Activated CD4-positive, alpha-beta memory T cell treated with anti-CD3 and anti-CD28 coated beads, Interleukin-2, amount 10 ng/mL, durations not matched to agents 7 days and 5 days (primary cell): ENCODE measurements around the gene LMO7. TPM values are rescaled to one million over a fixed set of nuclear protein-coding genes. Genes with fewer than 3 reads are reported as not detected.

ENCODE experiments used
- CTCF ChIA-PET: fragments of 350-600 bp; sonication (Branson Sonifier 250); formaldehyde crosslinking; loops from one replicate; lab custom pipeline; 2021; ENCODE audit warnings: antibody characterized with exemption, inconsistent platforms; lab: Charles Lee
- POLR2A ChIA-PET: fragments of 350-600 bp; sonication (Branson Sonifier 250); formaldehyde crosslinking; loops from one replicate; lab custom pipeline; 2021; ENCODE audit warnings: antibody characterized with exemption; lab: Charles Lee
- DNase-seq: peaks from one replicate; pipeline ENCODE4 v3.0.0-alpha.2; 2020
- H3K27ac Mint-ChIP-seq: one replicate; pipeline ENCODE4 v1.8.0; 2021; ENCODE audit warnings: mild to moderate bottlenecking, mixed read lengths
- H3K27me3 Mint-ChIP-seq: one replicate; pipeline ENCODE4 v1.8.0; 2021; ENCODE audit warnings: mixed read lengths
- H3K36me3 Mint-ChIP-seq: one replicate; pipeline ENCODE4 v1.8.0; 2021; ENCODE audit warnings: low read depth, mixed read lengths
- H3K4me1 Mint-ChIP-seq: one replicate; pipeline ENCODE4 v1.8.0; 2021; ENCODE audit warnings: mixed read lengths
- H3K4me3 Mint-ChIP-seq: one replicate; pipeline ENCODE4 v1.8.0; 2021; ENCODE audit warnings: mild to moderate bottlenecking, mixed read lengths
- H3K9me3 Mint-ChIP-seq: one replicate; pipeline ENCODE4 v1.8.0; 2021; ENCODE audit warnings: mixed read lengths
- total RNA-seq, 2 experiments: library from RNA; stranded (reverse); gene quantifications; one replicate each; pipeline ENCODE4 v1.2.3, GENCODE V29; 2021

LMO7 gene
- total RNA-seq, 2 experiments from 2014 or later: 11.4 to 12.9 TPM

- ChIA-PET CTCF (no interaction called here), POLR2A (no interaction called here)
- Mint-ChIP-seq H3K27me3 (no peaks in the 10 kb centered on the region), H3K4me1 (no peaks in the 10 kb centered on the region), H3K36me3 (no peaks in the 10 kb centered on the region), H3K4me3 (no peak overlapping the region), H3K27ac (no peak overlapping the region), H3K9me3 (no peaks in the 10 kb centered on the region)
- no peak for DNase-seq
Measured at GRCh38 chr13:75811841-75812240, 175.7 kb downstream of the LMO7 start.

- CTCF ChIA-PET: no interaction called here
- H3K27me3 Mint-ChIP-seq: no peaks in the 10 kb centered on the region
Measured at GRCh38 chr13:75812751-75813181, 176.6 kb downstream of the LMO7 start.

GRCh38 chr13:75813323-75813722 is 177.2 kb downstream of the LMO7 start:
- no peak overlapping the region for H3K27ac Mint-ChIP-seq
- no peaks in the 10 kb centered on the region for H3K4me1 Mint-ChIP-seq
- H3K9me3 Mint-ChIP-seq: no peaks in the 10 kb centered on the region
- CTCF ChIA-PET: no interaction called here
- DNase-seq: no peak
- POLR2A ChIA-PET: interaction anchor here (0.7 kb wide), 1 partner anchor 24 kb away, joined by 3 read pairs; no protein-coding TSS in a partner anchor
- H3K36me3 Mint-ChIP-seq: no peaks in the 10 kb centered on the region
- H3K4me3 Mint-ChIP-seq: no peak overlapping the region
- H3K27me3 Mint-ChIP-seq: no peaks in the 10 kb centered on the region

More at GRCh38 chr13:75812751-75813181, 176.6 kb downstream of the LMO7 start:
- Mint-ChIP-seq H3K36me3 (no peaks in the 10 kb centered on the region), H3K4me3 (no peak overlapping the region), H3K4me1 (no peaks in the 10 kb centered on the region), H3K9me3 (no peaks in the 10 kb centered on the region), H3K27ac (no peak overlapping the region)
- no peak for DNase-seq
- POLR2A ChIA-PET: interaction anchor here (0.7 kb wide), 1 partner anchor 25 kb away, joined by 3 read pairs; no protein-coding TSS in a partner anchor

DNA sequence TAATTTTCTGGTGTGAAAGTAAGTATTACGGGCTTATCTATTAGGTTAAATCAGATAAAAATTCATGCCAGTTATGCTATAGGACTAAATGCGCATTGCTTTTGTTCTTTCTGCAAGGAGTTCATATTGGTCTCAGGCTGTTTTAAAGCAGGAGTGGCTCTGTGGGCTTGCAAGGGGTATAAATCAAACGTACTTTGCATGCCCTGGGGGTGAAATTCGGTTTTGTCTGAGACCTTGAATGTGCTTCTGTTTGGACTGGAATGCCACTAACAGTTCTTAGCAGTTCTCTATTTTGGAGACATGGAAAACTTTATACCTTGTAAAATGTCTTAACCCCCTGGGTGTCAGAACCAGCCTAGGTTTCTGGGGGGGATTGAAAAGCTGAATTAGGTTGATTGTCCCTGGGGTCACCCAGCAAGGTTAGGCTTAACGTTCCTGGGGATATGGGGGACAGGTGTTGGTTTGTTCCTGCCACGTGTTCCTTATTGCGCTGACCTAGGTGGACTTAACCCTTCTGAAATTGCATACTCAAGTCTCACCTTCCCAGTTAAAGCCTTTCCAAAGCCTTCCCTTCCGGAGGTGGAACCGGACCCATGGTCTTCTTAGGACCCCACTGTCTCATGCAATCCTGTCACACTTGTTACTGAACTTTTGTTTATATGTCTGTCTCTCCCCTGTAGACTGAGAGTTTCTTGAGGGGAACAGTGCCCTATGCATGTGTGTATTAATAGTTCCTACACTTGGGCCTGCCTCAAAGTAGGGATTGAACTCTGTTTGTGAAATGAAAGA is 182.2 kb downstream of the LMO7 start:
- no peak for DNase-seq
- H3K27ac Mint-ChIP-seq: no peak overlapping the region
- ChIA-PET CTCF (no interaction called here), POLR2A (no interaction called here)
- no peaks in the 10 kb centered on the region for H3K9me3 Mint-ChIP-seq
- H3K36me3 Mint-ChIP-seq: no peaks in the 10 kb centered on the region
- H3K4me3 Mint-ChIP-seq: no peak overlapping the region
- no peaks in the 10 kb centered on the region for H3K27me3 Mint-ChIP-seq
- H3K4me1 Mint-ChIP-seq: no peaks in the 10 kb centered on the region

- no peaks in the 10 kb centered on the region for H3K36me3 Mint-ChIP-seq
- H3K4me3 Mint-ChIP-seq: no peak overlapping the region
- no peaks in the 10 kb centered on the region for H3K27me3 Mint-ChIP-seq
- no peaks in the 10 kb centered on the region for H3K9me3 Mint-ChIP-seq
- ChIA-PET POLR2A (no interaction called here), CTCF (no interaction called here)
- H3K4me1 Mint-ChIP-seq: no peaks in the 10 kb centered on the region
- DNase-seq: no peak
- H3K27ac Mint-ChIP-seq: no peak overlapping the region
Measured at GRCh38 chr13:75818968-75819225, 182.8 kb downstream of the LMO7 start.

DNA sequence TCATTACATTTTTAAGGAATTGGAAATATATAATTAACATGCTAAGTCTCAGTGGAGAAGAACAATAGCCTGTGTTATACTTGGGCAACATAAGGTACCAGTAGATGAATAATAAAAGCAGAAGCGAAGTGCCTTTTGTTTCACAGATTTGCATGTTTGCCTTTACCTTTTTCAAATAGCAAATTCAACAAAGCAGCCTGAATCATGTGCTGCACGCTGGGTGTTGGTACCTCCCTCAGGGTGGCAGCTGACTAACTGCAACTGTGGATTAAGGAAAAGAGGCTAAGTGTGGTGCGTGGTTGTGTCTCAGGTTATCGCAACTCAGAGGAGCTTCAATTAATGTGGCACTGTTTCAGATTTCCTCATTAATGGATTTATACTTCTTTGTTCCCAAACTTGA is 189.0 kb downstream of the LMO7 start:
- Mint-ChIP-seq H3K36me3 (no peaks in the 10 kb centered on the region), H3K27ac (no peak overlapping the region), H3K9me3 (no peaks in the 10 kb centered on the region), H3K4me3 (no peak overlapping the region), H3K4me1 (no peaks in the 10 kb centered on the region), H3K27me3 (no peaks in the 10 kb centered on the region)
- DNase-seq: no peak
- ChIA-PET CTCF (no interaction called here), POLR2A (no interaction called here)

GRCh38 chr13:75825594-75825993 is 189.5 kb downstream of the LMO7 start:
- ChIA-PET CTCF (no interaction called here), POLR2A (no interaction called here)
- H3K27me3 Mint-ChIP-seq: no peaks in the 10 kb centered on the region
- DNase-seq: no peak
- H3K36me3 Mint-ChIP-seq: no peaks in the 10 kb centered on the region
- H3K9me3 Mint-ChIP-seq: no peaks in the 10 kb centered on the region
- no peak overlapping the region for H3K4me3 Mint-ChIP-seq
- no peaks in the 10 kb centered on the region for H3K4me1 Mint-ChIP-seq
- H3K27ac Mint-ChIP-seq: no peak overlapping the region

GRCh38 chr13:75826391-75826790 is 190.3 kb downstream of the LMO7 start:
- no peaks in the 10 kb centered on the region for H3K27me3 Mint-ChIP-seq
- H3K36me3 Mint-ChIP-seq: no peaks in the 10 kb centered on the region
- no peaks in the 10 kb centered on the region for H3K9me3 Mint-ChIP-seq
- H3K4me3 Mint-ChIP-seq: no peak overlapping the region
- ChIA-PET CTCF (no interaction called here), POLR2A (no interaction called here)
- H3K4me1 Mint-ChIP-seq: no peaks in the 10 kb centered on the region
- no peak for DNase-seq
- H3K27ac Mint-ChIP-seq: no peak overlapping the region

GRCh38 chr13:75829830-75830229 is 193.7 kb downstream of the LMO7 start:
- no peak overlapping the region for H3K4me3 Mint-ChIP-seq
- no peaks in the 10 kb centered on the region for H3K4me1 Mint-ChIP-seq
- DNase-seq: no peak
- H3K36me3 Mint-ChIP-seq: no peaks in the 10 kb centered on the region
- no peaks in the 10 kb centered on the region for H3K27me3 Mint-ChIP-seq
- no peaks in the 10 kb centered on the region for H3K9me3 Mint-ChIP-seq
- H3K27ac Mint-ChIP-seq: no peak overlapping the region
- CTCF ChIA-PET: interaction anchor here (1.3 kb wide), 1 partner anchor 134 kb away, joined by 3 read pairs; no protein-coding TSS in a partner anchor
- POLR2A ChIA-PET: no interaction called here

DNA sequence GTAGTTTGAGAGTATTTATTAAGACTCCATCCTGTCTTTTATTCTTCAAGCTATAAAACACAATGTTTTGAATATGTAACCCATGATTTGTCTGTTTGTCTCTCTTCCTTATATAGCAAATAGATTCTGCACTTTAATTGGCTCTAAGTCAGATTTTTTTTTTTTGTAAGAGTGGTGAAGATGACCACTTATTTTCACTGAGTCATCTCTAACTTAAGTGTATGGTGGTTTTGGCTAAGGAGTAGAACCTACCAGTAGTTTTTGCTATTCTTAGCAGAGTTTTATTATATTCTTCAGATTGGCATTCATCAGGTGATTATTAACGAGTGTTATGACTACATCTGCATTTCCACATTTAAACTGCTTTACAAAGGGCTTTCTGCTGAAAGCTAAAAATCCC is 194.7 kb downstream of the LMO7 start:
- no peaks in the 10 kb centered on the region for H3K9me3 Mint-ChIP-seq
- no peaks in the 10 kb centered on the region for H3K27me3 Mint-ChIP-seq
- H3K4me3 Mint-ChIP-seq: no peak overlapping the region
- H3K36me3 Mint-ChIP-seq: no peaks in the 10 kb centered on the region
- ChIA-PET CTCF (interaction anchor here (1.3 kb wide), 1 partner anchor 135 kb away, joined by 3 read pairs; no protein-coding TSS in a partner anchor), POLR2A (no interaction called here)
- H3K4me1 Mint-ChIP-seq: no peaks in the 10 kb centered on the region
- no peak for DNase-seq
- H3K27ac Mint-ChIP-seq: no peak overlapping the region

GRCh38 chr13:75831389-75831788 is 195.3 kb downstream of the LMO7 start:
- Mint-ChIP-seq H3K9me3 (no peaks in the 10 kb centered on the region), H3K36me3 (no peaks in the 10 kb centered on the region), H3K4me1 (no peaks in the 10 kb centered on the region), H3K27me3 (no peaks in the 10 kb centered on the region), H3K27ac (no peak overlapping the region), H3K4me3 (no peak overlapping the region)
- DNase-seq: no peak
- ChIA-PET POLR2A (no interaction called here), CTCF (interaction anchor here (1.4 kb wide), 1 partner anchor 135 kb away, joined by 3 read pairs; no protein-coding TSS in a partner anchor)

DNA sequence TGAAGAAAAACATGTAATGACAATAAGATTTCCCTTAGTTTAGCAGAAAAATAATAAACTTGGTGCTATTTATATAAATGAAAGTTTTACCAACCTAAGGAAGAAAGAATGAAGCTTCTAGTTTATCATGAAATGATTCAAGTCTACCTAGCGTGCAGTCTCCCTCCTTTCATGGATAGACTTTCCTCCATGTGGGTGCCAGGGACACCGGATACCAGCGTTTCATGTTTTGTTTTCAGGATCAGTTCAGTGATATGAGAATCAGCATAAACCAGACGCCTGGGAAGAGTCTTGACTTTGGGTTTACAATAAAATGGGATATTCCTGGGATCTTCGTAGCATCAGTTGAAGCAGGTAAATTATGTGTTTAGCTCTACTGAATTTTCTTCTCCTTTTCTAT is 196.7 kb downstream of the LMO7 start:
- no peaks in the 10 kb centered on the region for H3K36me3 Mint-ChIP-seq
- DNase-seq: no peak
- CTCF ChIA-PET: interaction anchor here (1.4 kb wide), 1 partner anchor 136 kb away, joined by 3 read pairs; no protein-coding TSS in a partner anchor
- POLR2A ChIA-PET: no interaction called here
- no peak overlapping the region for H3K27ac Mint-ChIP-seq
- no peaks in the 10 kb centered on the region for H3K9me3 Mint-ChIP-seq
- no peaks in the 10 kb centered on the region for H3K27me3 Mint-ChIP-seq
- no peak overlapping the region for H3K4me3 Mint-ChIP-seq
- no peaks in the 10 kb centered on the region for H3K4me1 Mint-ChIP-seq

DNA sequence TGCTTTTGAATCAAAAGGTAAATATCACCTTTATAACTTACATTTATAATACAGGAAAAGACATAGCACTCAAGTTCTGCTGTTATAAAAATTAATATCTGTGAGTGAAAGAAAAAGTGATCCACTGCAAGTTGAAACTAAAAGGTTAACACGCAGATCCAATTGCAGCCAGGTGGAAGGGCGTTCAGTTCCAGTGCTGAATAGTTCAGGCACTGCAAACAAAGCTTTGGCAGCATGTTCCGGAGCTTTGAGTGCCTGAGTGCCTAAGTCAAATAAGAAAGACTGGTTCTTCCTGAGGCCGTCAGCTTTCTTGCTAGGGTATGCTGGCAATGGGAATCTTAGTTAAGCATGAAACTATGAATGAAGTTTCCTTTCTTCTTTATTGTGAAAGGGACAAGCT is 200.3 kb downstream of the LMO7 start:
- Mint-ChIP-seq H3K36me3 (no peaks in the 10 kb centered on the region), H3K4me3 (no peak overlapping the region), H3K9me3 (no peaks in the 10 kb centered on the region), H3K4me1 (no peaks in the 10 kb centered on the region), H3K27me3 (no peaks in the 10 kb centered on the region), H3K27ac (no peak overlapping the region)
- ChIA-PET POLR2A (no interaction called here), CTCF (no interaction called here)
- no peak for DNase-seq
